Thyroid gland (tissue), 4 donors: ENCODE results near the gene CASP3. TPM values are rescaled to one million over a fixed set of nuclear protein-coding genes. Genes with fewer than 3 reads are reported as not detected.

Experiments used
- DNase-seq, 2 donors: peaks; one replicate each; pipeline ENCODE4 v3.0.0-alpha.2; 2019
- H3K27ac ChIP-seq, 3 donors: fragments of 200-600 bp; sonication (generic); 1 replicate in 2 of 3; 2 replicates in 1 of 3; pipeline ENCODE4 v1.5.1; 2016 to 2019; ENCODE audit warnings: mild to moderate bottlenecking in 1 of 3, moderate library complexity in 1 of 3
- H3K27me3 ChIP-seq: fragments of 200-600 bp; sonication (generic); one replicate; pipeline ENCODE4 v1.5.1; 2019
- H3K36me3 ChIP-seq, 2 donors: fragments of 200-600 bp; sonication (generic); one replicate each; pipeline ENCODE4 v1.5.1; 2016 to 2019
- H3K4me1 ChIP-seq, 2 donors: fragments of 200-600 bp; sonication (generic); one replicate each; pipeline ENCODE4 v1.5.1; 2017 to 2019
- H3K4me3 ChIP-seq, 3 donors: fragments of 200-600 bp; sonication (generic); replicated peaks in 1 of 3; 1 replicate in 2 of 3; 2 replicates in 1 of 3; pipeline ENCODE4 v1.5.1; 2016; ENCODE audit warnings: mild to moderate bottlenecking in 1 of 3
- H3K9me3 ChIP-seq: fragments of 200-600 bp; sonication (generic); one replicate; pipeline ENCODE4 v1.5.1; 2017
- CTCF ChIP-seq, 6 experiments: fragments of 200-600 bp in 3 of 6; fragments of 450-650 bp in 3 of 6; sonication (generic) in 3 of 6; IDR thresholded peaks; one replicate each; pipeline ENCODE4 v1.5.1; 2016 to 2019; ENCODE audit warnings: antibody characterized with exemption in 6 of 6, mild to moderate bottlenecking in 2 of 6, inconsistent platforms in 1 of 6, moderate library complexity in 1 of 6
- POLR2A ChIP-seq, 2 donors: fragments of 450-650 bp; IDR thresholded peaks; one replicate each; pipeline ENCODE4 v1.6.1; 2017; ENCODE audit warnings: antibody characterized with exemption in 2 of 2, mild to moderate bottlenecking in 2 of 2, moderate library complexity in 1 of 2
- WGBS, 2 donors: methylation state at CpG; one replicate each; pipeline ENCODE4 v1.1.5; 2017; 5-methylcytosine and 5-hydroxymethylcytosine counted together
- intact Hi-C: fragments of 100-400 bp; cut with DNase I; formaldehyde crosslinking; loops from one replicate; pipeline ENCODE4 v1.15.1; 2023
- total RNA-seq, 4 donors: library from RNA; depleted of rRNA; stranded (reverse); fragments of >200 nt; gene quantifications; one replicate each; pipeline ENCODE4 v1.2.3, GENCODE V29; 2016

CASP3 gene
- total RNA-seq, 4 donors from 2014 or later: 10.1 to 23.6 (median 15.7) TPM

GRCh38 chr4:184587221-184587620 lies 62.0 kb downstream of the CASP3 start:
- Histone ChIP-seq H3K4me1 (no peaks in the 10 kb centered on the region), H3K36me3 (no peaks in the 10 kb centered on the region), H3K27me3 (no peaks in the 10 kb centered on the region), H3K4me3 (no peak overlapping the region), H3K9me3 (no peaks in the 10 kb centered on the region), H3K27ac (no peak overlapping the region)
- intact Hi-C loops: no loop called here
- DNase-seq: no peak
- TF ChIP-seq CTCF (IDR thresholded peaks at IDR 0.05): no peak
- TF ChIP-seq POLR2A (IDR thresholded peaks at IDR 0.05): no peak
- 69 to 84% methylated on average over 5 of the region's 5 CpGs for WGBS, 2 donors

GRCh38 chr4:184583738-184584502 lies 65.3 kb downstream of the CASP3 start:
- DNase-seq: no peak
- TF ChIP-seq POLR2A (IDR thresholded peaks at IDR 0.05) (no peak), CTCF (IDR thresholded peaks at IDR 0.05) (no peak)
- Histone ChIP-seq H3K4me3 (no peak overlapping the region), H3K36me3 (no peaks in the 10 kb centered on the region), H3K27ac (no peak overlapping the region), H3K27me3 (no peaks in the 10 kb centered on the region), H3K4me1 (no peaks in the 10 kb centered on the region), H3K9me3 (no peaks in the 10 kb centered on the region)
- intact Hi-C loops: no loop called here
- 77 to 85% methylated on average over 9 of the region's 9 CpGs for WGBS, 2 donors

Other genes with a start within 250 kb of the CASP3 start
- 10 to 100 TPM; 24.7 to 39.8 (median 34.5) TPM for gene IRF2, start 174.9 kb downstream of the CASP3 start, total RNA-seq
- 10 to 100 TPM; 14.4 to 29.4 (median 22.3) TPM for gene PRIMPOL, start 291 bp upstream of the CASP3 start, total RNA-seq
- gene CENPU, start 84.6 kb upstream of the CASP3 start, total RNA-seq: 1 to 10 TPM in 3 of 4 donors, not detected in 1; 1.8 to 3.5 (median 1.9) TPM
- 100 to 1,000 TPM in 2 of 4 donors, 10 to 100 TPM in 2; 78.2 to 163 (median 112) TPM for gene ACSL1, start 176.5 kb upstream of the CASP3 start, total RNA-seq